GM04504 (cell line): ENCODE results near the gene ZNF19.
A peak's percentile ranks its signal among the peaks of the same experiment; 100 is the strongest.

Source experiments
- DNase-seq: peaks from one replicate; pipeline ENCODE4 v3.0.0-alpha.2; 2012; ENCODE audit warnings: low read depth

ZNF19 gene

GRCh38 chr16:71490361-71490760 lies 1.2 kb upstream of the ZNF19 start:
- no peak for DNase-seq

- DNase-seq, result peak; percentile 86
Measured at GRCh38 chr16:71484006-71484893, 4.9 kb downstream of the ZNF19 start.

GRCh38 chr16:71482569-71482968 lies 6.6 kb downstream of the ZNF19 start:
- DNase-seq, result no peak

- DNase-seq, result no peak
Measured at GRCh38 chr16:71480956-71481355, 8.2 kb downstream of the ZNF19 start.

- DNase-seq, result no peak
Measured at GRCh38 chr16:71479420-71479819, 9.7 kb downstream of the ZNF19 start.

GRCh38 chr16:71476457-71477124 lies 12.5 kb downstream of the ZNF19 start:
- no peak for DNase-seq

DNA sequence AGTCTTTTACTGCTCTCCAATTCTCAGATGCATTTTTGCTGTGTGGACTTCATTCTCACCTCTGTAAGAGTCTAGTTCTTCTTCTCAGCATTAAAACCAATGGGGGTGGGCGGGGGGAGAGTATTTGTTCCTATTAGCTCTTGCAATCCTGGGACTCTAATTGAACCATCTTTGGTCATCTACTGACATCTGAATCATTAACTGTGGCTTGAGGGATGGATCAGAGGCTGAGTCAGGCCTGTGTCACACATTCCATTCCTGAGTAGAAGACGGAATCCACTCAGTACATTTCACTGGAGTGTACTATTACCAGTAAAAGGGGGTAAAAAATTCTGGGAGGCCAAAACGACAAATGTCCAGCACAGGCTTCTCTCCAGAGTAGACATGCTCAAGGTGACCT lies 14.3 kb downstream of the ZNF19 start:
- DNase-seq, result peak; percentile 76

DNA sequence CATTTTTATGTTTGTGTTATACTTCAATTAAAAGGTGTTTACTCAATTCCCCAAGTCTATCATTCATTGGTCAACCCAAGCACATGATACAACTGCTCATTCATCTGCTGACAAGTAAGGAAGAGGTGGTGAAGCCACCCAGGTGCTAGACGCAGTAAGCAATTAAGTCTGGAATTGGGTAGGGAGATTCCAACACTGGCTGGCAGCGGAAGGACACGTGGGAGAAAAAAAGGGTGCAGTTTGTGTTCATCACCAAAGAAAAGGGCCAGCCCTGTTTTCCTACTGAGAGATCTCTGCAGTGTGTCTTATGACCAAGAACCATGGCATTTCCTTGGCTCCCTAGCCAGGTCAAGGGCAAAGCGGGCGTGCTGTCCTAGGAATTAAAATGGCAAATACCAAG lies 15.2 kb downstream of the ZNF19 start:
- DNase-seq, result no peak

- no peak for DNase-seq
Measured at GRCh38 chr16:71472931-71473330, 16.2 kb downstream of the ZNF19 start.

DNA sequence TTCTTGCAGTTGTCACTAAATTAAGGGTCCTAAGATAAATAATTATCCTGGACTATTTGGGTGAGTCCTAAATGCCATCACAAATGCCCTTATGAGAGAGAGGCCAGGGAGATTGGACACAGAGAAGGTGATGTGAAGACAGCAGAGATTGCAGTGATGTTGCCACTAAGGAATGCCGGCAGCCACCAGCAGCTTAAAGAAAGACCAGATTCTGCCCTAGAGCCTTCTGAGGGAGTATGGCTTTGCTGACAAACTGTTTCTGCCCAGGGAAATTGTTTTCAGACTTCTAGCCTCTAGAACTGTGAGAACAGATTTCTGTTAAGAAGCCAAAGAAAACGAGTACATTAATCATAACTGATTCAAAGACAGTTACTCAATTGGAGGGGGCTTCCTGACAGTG lies 17.1 kb downstream of the ZNF19 start:
- DNase-seq, result no peak

GRCh38 chr16:71467810-71468209 lies 21.3 kb downstream of the ZNF19 start:
- no peak for DNase-seq

DNA sequence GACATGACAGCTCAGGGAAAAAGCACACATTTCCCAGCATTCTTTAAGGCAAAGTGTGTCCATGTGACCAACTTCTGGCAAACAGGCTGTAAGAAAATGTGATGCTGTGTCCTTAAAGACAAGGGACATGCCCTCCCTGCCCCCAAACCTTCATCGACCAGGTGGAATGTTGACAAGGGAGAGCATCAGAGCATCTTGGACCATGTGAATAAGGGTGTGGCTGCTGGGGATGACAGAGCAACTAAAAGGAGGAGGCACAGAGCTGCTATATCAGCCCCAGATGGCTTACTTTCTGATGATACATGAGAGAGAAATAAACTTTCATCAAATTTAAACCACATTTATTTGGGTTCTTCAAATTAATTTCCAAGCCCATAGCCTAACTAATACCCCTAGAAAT lies 24.9 kb downstream of the ZNF19 start:
- DNase-seq, result no peak

GRCh38 chr16:71461686-71462648 lies 27.2 kb downstream of the ZNF19 start, which contains the start of gene ZNF23:
TSS of gene ZNF23 (minus strand) at chr16:71462247. CDS start at chr16:71456796, 5,451 bp downstream.
- peak; percentile 55 for DNase-seq

DNA sequence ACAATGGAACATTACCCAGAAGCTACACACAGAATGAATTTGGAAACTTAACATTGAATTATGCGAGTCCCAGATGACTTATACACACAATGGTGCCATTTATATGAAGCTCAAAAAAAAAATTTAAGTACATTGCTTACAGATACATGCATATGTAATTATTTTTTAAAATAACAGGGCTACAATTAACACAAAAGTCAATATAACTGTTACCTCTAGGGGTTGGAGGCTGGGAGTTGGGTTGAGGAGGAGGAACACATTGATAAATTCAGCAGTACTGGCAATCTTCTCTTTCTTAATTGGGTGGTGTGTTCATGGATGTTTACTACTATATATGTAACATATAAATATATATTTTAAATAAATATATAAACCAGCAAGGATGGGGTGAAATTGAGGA lies 28.2 kb downstream of the ZNF19 start:
- no peak for DNase-seq

GRCh38 chr16:71460236-71460635 lies 28.9 kb downstream of the ZNF19 start:
- peak; percentile 76 for DNase-seq

GRCh38 chr16:71459510-71459909 lies 29.6 kb downstream of the ZNF19 start:
- no peak for DNase-seq

GRCh38 chr16:71456801-71457200 lies 32.3 kb downstream of the ZNF19 start:
- DNase-seq, result no peak

DNA sequence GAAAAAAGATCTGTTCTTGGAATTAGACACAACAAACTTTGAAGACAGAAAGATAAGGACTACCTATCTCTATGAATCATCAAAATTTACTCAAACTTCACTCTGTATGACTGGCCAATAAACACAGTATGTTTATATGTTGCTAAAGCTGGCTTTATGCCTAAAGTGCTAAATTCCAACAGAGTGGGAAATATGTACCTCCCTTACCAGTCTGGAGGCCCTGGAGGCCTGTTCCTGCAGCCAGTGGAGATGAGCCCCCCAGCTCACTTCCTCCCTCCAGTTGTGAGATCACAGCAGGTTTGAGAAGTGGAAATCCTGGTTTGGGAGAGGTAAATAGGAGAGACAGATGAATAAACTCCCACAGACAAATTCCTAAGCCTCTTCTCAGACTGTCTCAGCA lies 36.1 kb downstream of the ZNF19 start:
- DNase-seq, result no peak

DNA sequence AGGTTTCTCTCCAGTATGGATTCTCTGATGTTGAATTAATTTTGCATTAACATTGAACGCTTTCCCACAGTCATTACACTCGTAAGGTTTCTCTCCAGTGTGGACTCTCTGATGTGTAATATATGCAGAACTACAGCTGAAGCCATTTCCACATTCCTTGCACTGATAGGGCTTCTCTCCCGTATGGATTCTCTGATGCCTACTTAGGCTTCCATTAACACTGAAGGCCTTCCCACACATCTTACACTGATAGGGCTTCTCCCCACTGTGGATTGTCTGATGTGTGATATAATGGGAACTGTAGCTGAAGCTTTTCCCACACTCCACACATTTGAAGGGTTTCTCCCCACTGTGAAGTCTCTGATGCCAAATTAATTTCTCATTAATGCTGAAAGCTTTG lies 40.1 kb downstream of the ZNF19 start:
- DNase-seq, result no peak

- no peak for DNase-seq
Measured at GRCh38 chr16:71448274-71448866, 40.8 kb downstream of the ZNF19 start.

- no peak for DNase-seq
Measured at GRCh38 chr16:71443714-71444113, 45.4 kb downstream of the ZNF19 start.

DNA sequence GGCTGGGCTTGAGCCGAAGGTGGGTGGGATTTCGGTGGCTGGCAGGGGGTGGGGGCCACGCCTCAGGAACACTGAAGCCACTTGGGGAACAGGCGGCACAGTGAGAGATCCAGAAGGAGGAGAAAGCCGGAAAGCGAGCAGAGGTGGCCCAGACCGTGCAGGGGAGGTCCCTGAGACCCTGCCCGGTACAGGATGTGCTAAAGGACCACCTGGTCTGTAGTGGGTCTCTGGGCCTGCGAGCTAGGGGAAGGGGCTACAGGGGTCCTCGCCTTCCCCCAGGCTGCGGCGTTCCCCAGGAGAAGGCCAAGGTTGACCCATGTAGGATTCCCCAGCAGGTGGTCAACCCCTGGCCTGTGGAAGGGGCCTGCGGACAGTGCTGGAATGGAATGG lies 47.1 kb downstream of the ZNF19 start, which contains the start of gene TLE7:
Gene TLE7, minus strand, starts transcription at position 4 of the 390 bp plus-strand sequence. CDS start 8,730 bp downstream, outside the sequence.
- no peak for DNase-seq
